Hematopoietic multipotent progenitor cell (in vitro differentiated cells): Measurements from ENCODE around the gene GPR37. TPM values are rescaled to one million over a fixed set of nuclear protein-coding genes. Genes with fewer than 3 reads are reported as not detected.

ENCODE experiments used
- DNase-seq, 3 donors: peaks; one replicate each; pipeline ENCODE4 v3.0.0-alpha.2; 2011 to 2015; ENCODE audit warnings: low read depth in 2 of 3, low spot score in 2 of 3
- total RNA-seq: library from RNA; depleted of rRNA; stranded (reverse); fragments of >200 nt; gene quantifications from one replicate; pipeline ENCODE4 v1.2.3, GENCODE V29; 2012

The GPR37 gene
- total RNA-seq, 1 donor, result under 0.01 TPM

DNA sequence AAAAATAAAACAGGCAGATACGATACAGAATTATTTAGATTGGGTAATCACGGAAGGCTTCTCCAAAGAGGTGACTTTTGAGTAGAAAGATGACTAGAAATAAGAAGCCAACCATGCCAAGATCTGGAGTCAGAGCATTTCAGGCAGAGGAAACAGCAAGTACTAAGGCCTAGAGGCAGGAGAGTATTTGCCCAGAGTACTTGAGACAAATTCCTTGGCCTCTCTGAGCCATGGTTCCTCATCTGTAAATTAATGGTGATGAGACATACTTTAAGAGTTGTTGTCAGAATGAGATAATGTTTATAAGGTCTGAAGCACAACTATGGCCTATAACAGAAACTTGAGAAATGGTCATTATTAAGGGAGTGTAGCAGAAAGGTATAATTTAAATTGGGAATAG is 15.8 kb upstream of the GPR37 start:
- no peak for DNase-seq

DNA sequence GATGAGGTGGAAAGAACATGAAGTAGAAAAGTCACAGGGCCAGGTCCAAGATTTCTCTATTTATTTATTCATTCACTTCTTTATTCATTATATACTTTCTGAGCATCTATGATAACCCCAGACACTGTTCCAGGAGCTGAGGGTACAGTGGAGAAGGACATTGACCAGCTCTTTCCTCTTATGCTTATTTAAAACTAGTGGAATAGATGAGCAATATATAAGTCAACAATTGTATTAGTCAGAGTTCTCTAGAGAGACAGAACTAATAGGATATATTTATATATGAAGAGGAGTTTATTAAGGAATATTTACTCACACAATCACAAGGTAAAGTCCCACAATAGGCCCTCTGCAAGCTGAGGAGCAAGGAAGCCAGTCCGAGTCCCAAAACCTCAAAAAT is 15.0 kb upstream of the GPR37 start:
- DNase-seq, result no peak

DNA sequence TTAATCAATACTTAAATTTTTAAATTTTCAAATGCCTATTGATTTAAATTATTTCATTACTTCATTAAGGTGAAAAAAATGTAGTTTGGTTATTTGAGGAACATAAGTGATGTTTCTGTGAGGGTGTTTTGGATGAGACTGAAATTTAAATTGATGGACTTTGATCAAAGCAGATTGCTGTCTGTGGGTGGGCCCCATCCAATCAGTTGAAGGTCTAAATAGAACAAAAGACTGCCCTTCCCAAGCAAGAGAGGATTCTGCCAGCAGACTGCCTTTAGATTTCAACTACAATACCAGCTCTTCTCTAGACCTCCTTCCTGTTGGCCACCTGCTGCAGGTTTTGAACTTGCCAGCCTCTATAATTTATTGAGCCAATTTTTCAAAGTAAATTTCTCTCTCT is 14.5 kb upstream of the GPR37 start:
- no peak for DNase-seq

DNA sequence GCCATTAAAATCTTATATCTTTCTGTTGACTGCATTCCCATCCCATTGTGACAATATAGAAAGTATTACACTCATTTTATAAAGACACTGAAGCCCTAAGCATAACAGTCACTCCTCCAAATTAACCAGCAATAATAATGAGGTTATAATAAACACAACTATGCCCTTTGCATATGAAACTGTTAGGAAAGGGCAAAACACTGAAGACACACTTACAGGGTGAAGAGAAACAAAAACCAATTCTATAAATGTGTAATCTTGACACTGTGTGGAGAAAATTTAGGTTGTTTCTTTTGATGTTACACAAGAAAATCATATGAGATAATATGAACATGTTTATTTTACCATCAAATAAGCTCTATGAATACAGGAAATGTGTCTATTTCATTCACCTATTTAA is 14.0 kb upstream of the GPR37 start:
- DNase-seq, result no peak

DNA sequence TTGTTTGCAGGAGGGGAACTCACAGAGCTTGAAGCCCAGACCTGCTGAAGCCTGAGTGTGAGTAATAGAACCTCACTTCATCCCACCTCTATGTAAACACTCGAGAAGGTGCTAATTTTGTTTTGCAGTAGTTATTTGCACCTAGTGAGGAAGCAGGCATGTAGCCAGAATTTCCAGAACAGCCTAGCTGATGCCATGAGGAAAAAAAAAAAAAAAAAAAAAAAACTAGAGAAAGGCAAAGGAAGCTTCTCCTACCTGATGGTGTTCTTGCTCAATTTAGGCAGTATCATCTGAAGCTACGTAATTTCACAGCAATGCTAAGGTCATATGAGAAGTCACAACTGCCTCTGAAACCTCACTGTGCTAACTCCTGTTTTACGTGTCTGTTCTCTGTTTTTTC is 13.6 kb upstream of the GPR37 start:
- DNase-seq, result no peak

DNA sequence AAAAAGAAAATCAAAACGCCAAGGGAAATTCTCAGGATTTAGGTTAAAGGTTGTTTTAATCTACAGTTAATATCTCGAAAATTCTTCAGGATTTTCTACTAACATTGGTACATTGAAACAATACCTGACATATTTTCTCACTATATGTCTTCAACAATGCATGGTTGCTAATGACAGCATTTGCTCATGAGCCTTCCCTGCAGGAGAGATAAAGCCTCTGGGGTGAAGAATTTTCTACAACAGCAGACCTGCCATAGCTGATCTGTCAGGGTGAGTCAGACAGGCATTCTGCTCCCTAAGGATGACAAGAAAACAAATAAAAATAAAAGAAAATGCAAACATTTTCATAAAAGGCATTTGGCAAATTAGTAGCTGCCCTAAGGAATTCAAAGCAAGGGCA is 11.7 kb upstream of the GPR37 start:
- DNase-seq, result no peak

DNA sequence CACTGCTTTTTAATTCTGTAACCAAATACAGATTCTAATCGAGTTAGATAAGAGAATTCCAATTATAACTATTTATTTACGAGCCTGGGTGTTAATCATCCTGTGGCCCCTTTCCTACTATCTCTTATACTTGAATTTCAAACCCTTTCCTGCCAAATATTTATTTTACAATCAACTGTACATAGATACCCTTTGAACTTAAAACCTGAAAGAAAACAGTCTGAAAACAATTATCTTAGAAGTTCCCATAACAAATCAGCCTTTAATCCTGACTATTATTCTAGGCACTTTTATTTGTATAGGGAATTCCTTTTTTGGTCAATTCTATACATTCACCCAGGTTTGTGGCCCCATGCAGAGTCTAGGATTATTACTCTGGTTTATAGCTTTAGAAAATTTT is 10.6 kb upstream of the GPR37 start:
- DNase-seq, result no peak

DNA sequence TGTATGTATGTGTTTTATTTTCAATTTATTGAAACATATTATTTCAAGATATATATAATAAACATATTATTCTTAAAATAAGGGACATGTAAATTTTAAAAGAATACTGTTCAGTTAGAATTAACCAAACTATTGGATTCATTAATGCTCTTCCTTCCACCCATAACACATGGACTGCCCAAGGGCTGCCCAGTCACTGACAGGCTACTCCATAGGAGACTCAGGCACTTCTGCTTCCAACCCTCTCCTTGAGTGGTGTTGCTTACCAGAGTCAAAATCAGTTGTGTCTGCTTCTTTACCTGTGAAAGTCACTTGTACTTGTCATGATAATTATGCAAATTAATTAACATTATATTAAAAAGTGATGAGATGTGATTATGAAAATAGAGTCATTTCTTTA is 9.8 kb upstream of the GPR37 start:
- DNase-seq, result no peak

DNA sequence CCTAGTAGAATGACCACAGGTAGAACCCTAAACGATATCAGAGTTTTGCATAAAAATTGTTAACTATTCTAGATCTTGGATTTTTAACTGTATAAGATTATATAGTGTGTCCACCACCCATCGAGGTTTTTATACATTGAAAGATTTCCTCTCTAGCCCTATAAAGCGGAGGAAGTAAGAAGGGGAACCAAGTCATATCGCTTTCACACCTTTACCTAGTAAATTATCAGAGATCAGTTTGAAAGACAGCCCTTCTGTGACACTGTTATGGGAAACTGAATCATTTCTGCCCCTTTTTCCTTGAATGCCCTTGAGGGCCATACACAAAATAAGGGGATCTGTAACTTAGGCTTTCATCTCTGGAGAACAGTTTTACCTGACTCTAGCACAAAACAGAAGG is 8.3 kb upstream of the GPR37 start:
- no peak for DNase-seq

DNA sequence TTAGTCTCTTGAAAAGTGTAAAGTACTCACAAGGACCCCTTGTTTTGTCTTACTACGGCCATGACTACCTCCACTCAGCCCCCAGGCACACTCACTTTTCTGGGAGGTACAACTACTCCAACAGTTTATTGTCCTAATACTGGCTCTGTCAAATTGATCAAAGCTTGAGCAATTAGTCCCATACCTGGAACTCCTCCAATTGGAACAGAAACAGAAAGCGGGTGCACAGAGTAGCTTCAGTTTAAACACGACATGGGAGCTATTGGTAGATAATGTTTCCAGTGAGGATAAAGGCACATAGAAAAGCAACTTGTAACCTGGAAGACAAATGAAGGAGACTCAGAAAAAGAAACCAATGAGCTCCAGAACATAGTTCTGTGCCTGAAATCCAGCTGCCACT is 7.7 kb upstream of the GPR37 start:
- DNase-seq, result no peak

DNA sequence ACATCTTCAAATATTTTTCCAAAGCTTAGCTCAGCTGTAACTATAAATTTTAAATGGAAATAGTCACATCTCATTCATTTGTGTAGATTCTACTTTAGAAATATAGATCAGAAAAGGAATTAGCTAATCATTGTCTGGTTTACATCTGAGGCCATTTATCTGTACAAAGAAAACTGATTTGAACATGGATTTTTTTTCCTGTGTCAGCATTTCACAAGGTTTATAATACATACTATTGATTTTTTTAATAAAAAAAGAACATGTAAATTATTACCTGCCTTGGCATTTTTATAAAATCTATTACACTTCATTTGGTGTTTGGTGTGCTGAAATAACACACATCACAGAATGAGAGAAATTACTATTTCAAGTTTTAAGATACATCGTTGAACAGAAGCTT is 3.5 kb upstream of the GPR37 start:
- DNase-seq, result no peak

DNA sequence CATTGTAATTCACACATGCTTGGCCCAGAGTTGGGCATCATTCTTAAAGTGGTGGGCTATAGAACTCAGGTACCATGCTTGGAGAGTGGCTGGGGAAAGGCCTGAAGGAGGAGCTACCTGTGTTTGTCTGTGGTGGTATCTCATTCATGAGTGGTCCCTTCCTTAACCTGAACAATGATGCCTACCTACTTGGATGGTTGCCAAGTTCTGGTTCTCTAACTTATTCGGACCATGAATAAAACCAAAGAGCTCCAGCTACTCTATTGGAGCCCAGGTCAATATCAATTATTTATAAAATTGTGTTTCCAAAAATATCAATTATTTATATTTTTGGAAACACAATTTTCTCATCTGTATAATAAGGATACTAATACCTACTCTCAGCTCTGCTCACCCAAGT is 2.9 kb upstream of the GPR37 start:
- DNase-seq, result no peak

DNA sequence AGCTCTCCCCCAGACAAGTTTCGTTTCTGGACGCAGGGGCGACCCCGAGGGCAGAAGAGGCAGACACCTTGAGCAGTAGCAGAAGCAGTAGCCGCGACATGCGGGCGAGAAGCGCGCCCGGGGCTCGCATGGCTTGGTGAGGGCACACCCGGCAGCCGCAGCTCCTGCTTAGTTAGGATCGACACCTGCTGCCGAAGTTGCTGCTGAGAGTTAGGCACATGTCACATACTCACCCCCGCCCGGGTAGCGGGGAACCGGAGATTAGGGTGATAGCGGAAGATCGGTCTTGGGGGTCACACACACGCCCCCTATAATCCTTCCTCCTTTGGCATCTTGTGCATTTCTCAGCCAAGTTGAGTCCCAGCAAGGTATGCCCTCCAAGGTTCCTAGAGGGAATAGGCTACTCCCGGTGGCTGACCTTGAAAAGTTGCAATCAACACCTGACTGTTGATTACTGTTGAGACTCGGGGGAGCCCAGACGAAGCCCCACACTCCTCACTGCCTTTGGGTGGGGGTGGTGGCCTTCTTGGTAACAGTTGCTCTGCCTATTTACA is 668 bp downstream of the GPR37 start:
- DNase-seq, result peak in 2 of 3 donors; percentile 8 to 33

DNA sequence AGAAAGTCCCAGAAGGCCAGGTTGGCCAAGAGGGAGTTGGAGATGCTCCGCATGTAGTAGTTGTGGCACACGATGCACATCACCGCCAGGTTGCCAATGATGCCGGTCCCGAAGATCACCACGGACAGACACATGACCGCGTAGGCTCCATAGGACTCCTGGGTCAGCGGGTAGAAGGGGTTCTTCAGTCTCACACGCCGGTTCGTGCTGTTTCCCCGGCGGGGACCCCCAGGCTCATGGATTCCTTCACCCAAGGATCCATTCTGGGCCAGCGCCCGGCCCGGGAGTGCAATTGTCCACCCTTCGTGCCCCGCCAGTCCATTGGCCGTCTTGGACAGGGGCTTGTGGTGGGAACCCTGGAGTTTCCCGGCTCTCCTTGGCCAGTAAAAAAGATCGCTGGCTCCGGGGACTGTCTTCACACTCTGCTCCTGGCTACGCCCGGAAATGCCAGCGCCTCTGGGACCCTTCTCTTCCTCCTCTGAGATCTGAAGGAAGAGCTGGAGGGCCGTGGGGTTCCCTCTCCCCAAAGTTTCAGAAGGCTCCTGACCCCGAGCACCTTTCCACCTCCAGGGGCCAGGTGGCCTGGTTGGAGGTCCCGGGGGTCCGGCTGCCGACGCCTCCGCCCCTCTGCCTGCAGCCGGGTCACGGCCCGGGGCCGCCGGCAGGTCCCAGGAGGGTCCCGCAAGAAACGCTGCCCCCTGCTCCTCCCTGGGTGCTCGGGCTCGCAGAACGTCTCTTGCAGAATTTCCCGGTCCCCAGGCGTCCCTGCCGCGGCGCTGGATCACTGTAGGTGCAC is 1.3 kb downstream of the GPR37 start:
- no peak for DNase-seq

DNA sequence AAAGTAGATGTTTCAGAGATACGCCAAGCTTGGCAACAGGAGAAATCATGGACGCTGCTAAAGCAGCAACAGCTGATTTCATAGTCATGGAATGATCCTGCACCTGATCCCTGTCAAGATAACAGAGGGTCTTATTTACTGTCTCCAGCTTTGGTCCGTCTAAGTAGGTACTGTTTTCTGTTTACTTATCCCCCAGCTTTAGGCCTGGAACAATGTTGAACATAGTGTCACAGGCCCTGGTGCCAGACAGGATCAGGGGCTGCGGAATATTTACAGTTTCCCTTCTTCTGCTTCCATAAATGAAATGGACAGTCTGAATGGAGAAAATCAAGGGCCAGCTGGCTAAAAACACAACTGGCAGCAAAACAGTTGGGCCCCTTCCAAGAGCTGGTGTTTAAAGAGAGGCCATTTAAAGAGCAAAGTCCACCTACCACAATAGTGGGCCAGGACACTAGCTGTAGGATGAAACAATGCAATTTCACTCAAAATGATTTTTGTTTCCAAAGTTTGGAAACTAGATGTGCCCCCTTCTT is 2.9 kb downstream of the GPR37 start:
- no peak for DNase-seq

DNA sequence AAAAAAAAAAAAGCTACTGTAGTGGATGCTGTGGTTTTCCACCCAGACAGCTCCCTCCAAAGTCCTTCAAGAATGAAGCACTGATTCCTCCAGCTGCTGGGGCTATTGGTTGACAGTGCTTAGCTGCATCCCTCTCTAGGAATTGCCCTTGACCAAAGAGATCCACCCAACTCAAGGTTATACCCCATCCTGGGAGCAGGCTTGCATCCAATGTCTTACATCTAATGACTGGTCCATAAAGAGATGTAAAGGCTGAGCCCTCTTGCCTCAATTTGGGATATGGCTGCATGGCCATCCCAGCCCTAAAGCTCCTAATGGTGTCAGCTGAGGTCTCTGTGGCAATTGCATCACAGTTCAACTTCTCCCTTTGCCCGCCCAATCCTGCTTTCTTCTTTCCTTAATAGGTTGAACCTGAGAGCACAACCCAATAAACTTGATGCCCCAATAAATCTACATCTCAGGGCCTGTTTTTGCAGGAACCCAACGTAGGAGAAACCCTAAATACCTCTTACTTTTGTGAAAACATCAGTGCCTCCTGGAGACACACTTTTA is 4.4 kb downstream of the GPR37 start:
- DNase-seq, result no peak

DNA sequence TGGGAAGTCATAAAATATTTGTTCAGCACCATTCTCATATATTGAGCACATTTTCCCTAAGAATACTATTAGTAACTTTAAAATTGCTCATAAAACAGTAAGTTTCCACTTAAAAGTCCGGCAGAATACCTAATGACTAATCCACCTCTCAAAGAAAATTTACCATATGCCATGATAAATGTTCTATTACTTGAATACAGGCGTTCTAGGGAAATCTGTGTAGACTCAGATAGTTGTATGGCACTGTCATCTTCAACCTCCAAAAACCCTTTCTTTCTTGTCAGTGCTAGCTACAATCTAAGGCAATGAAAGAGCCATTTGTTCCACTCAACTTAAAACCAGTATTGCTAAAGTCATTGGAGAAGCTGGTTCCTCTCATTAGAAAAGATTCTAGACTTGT is 7.3 kb downstream of the GPR37 start:
- no peak for DNase-seq

DNA sequence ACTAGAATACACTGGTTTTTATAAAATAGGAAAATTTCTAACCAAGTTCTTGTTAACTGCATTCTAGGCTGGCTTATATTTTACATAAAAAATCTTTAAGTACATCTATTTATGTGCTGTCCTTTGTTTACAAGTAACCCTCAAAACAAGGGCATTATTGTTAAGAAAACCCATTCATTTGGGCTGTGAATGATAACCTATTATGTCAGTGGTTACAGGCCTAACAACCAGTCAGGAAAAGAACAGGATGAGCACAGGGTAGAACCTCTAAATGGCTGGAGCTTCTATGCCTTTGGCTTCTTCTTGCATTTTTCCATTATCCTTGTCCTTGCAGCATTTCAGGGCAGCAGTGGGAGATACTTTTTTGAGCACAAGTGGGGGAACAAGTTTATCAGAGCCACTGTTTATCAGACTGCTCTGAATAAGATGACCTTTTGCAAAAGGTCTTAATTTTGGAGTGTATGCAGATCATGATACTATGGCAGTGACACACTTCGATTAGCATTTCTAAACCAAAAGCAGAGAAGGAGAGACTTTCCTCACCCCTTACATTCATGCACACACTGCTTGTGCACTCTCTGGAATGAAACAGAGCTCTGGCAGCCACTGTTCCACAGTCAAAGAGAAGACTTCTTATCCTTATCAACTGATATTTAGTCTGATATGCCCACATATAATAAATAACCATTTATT is 10.9 kb downstream of the GPR37 start:
- DNase-seq, result no peak

DNA sequence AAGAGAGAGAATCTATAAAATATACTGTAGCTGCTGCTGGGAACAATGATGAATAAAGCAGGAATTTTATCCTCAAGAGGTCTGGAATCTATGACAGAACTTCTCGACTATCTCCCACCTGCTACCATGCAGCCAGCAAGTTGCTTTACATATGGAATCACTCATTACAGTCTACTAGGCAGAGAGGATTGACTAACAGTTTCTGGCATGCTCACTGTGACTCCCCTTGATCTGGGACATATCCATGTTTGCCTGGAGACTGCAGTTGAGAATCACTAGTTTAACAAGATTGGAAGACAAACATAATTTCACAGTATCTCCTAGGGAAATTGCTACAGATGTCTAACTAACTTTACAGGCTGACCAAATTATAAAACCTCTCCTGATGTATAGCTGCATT is 13.3 kb downstream of the GPR37 start:
- DNase-seq, result no peak

DNA sequence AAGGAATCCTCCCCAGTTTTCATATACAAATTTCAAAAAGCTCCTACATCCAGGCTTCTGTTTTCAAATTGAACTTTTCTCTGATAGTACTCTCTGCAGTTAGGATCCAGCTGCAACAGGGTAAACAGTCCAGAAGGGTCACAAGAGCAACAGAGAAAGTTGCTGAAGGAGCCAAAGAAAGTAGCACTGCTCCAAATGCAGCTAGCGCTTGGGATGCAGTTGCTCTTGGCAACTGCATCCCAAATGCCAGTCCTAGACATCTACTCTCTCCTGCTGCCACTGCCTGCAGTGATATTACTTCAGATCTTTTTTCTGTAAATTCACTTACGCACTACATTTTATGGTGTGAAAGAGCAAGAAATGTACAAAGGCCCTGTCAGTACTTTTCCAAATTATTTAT is 14.6 kb downstream of the GPR37 start:
- DNase-seq, result no peak

DNA sequence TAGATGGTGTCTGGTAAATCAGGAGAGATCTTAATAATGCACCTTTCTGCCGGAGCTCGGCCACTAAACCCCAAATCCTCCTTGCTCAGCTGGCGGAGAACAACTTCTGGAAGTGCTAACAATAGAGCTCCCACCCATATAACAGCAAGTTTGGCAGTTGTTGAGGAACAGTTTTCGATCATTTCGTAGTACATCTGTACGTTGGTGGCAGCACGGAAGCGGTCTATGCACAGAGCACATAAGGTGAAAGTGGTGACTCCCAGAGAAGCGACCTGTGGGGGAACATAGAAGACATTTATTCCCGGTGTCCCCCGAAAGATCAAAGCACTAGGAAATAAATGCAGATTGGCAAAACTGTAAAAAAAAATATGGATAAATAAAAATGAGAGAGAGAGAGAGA is 18.5 kb downstream of the GPR37 start:
- DNase-seq, result no peak

DNA sequence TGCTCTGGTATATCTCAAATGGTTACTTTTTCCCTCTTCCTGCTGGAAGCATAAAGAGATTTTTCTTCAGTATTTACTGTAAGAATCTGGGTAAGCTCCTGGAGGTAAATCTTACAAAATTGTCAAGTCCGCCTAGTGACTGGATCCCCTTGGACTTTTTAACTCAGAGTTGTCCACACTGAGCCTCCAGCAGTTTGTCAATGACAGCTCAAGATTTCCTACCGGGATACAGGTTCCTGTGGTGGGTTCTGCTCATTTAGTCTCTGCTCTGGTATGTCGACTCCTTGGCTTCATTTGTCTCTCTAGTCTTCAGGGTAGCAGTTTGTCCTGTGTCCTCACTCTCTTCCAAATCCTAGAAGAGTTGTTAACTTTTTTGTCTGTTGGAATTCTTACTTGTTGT is 27.0 kb downstream of the GPR37 start:
- DNase-seq, result no peak
